Osteoblast (primary cell): Measurements from ENCODE around the gene ELK1. TPM values are rescaled to one million over a fixed set of nuclear protein-coding genes. Genes with fewer than 3 reads are reported as not detected.

ENCODE experiments used
- DNase-seq: peaks from one replicate; pipeline ENCODE4 v3.0.0; 2011; ENCODE audit warnings: low spot score, mixed read lengths; ENCODE audit not compliant: insufficient read length; ENCODE audit errors: missing footprints
- H2AFZ ChIP-seq: 2 replicates; pipeline ENCODE4 v1.6.0; 2011; ENCODE audit warnings: mild to moderate bottlenecking, low read length
- H3K27ac ChIP-seq: 2 replicates; pipeline ENCODE4 v1.5.1; 2011; ENCODE audit warnings: mild to moderate bottlenecking, low read depth, low read length, moderate library complexity
- H3K27me3 ChIP-seq: 2 replicates; pipeline ENCODE4 v1.6.0; 2012; ENCODE audit warnings: mild to moderate bottlenecking, control low read depth, inconsistent platforms, low read length, moderate library complexity; ENCODE audit not compliant: insufficient read depth
- H3K36me3 ChIP-seq: 2 replicates; pipeline ENCODE4 v1.5.1; 2011; ENCODE audit warnings: mild to moderate bottlenecking, low read length, control low read depth, moderate library complexity; ENCODE audit not compliant: insufficient read depth
- H3K4me1 ChIP-seq: 2 replicates; pipeline ENCODE4 v1.5.1; 2011; ENCODE audit warnings: mild to moderate bottlenecking, low read length, control low read depth, moderate library complexity; ENCODE audit not compliant: insufficient read depth
- H3K4me2 ChIP-seq: 2 replicates; pipeline ENCODE4 v1.6.0; 2011; ENCODE audit warnings: mild to moderate bottlenecking, low read length; ENCODE audit not compliant: insufficient read depth
- H3K4me3 ChIP-seq: fragments of 200-600 bp; sonication (generic); 3 replicates; pipeline ENCODE4 v1.5.1; 2012; ENCODE audit warnings: mild to moderate bottlenecking, low read length, inconsistent platforms; ENCODE audit not compliant: insufficient read depth
- H3K79me2 ChIP-seq: 2 replicates; pipeline ENCODE4 v1.6.0; 2012; ENCODE audit warnings: mild to moderate bottlenecking, low read length, control low read depth, inconsistent platforms; ENCODE audit not compliant: insufficient read depth
- H3K9me3 ChIP-seq: 2 replicates; pipeline ENCODE4 v1.5.1; 2011; ENCODE audit warnings: low read depth, low read length, control low read depth
- H4K20me1 ChIP-seq: 2 replicates; pipeline ENCODE4 v1.6.0; 2012; ENCODE audit warnings: mild to moderate bottlenecking, low read length, control low read depth; ENCODE audit not compliant: insufficient read depth
- total RNA-seq: library from RNA; depleted of rRNA; stranded (reverse); fragments of >200 nt; gene quantifications from 2 replicates; pipeline ENCODE4 v1.2.3, GENCODE V29; 2012
- TF ChIP-seq, protein P1 (sequence below): IDR thresholded peaks from 2 replicates; pipeline ENCODE4 v1.5.1; 2011; ENCODE audit warnings: mild to moderate bottlenecking, low read depth, low read length, moderate library complexity; ENCODE audit errors: extremely low read depth

Gene ELK1
- total RNA-seq, 1 donor, result 37.6 TPM

- peak; percentile 90 for DNase-seq
- TF ChIP-seq, protein P1, sequence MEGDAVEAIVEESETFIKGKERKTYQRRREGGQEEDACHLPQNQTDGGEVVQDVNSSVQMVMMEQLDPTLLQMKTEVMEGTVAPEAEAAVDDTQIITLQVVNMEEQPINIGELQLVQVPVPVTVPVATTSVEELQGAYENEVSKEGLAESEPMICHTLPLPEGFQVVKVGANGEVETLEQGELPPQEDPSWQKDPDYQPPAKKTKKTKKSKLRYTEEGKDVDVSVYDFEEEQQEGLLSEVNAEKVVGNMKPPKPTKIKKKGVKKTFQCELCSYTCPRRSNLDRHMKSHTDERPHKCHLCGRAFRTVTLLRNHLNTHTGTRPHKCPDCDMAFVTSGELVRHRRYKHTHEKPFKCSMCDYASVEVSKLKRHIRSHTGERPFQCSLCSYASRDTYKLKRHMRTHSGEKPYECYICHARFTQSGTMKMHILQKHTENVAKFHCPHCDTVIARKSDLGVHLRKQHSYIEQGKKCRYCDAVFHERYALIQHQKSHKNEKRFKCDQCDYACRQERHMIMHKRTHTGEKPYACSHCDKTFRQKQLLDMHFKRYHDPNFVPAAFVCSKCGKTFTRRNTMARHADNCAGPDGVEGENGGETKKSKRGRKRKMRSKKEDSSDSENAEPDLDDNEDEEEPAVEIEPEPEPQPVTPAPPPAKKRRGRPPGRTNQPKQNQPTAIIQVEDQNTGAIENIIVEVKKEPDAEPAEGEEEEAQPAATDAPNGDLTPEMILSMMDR, result no peak
- Histone ChIP-seq H3K9me3 (no peaks in the 10 kb centered on the region), H4K20me1 (no peaks in the 10 kb centered on the region), H3K4me3 (peak within 1 kb of the TSS; percentile 80), H3K36me3 (peaks cover 16% of the 10 kb centered on the region), H3K27ac (peak within 1 kb of the TSS; percentile 96), H3K4me1 (peaks cover 12% of the 10 kb centered on the region), H3K4me2 (peak within 1 kb of the TSS; percentile 83), H3K27me3 (no peaks in the 10 kb centered on the region), H2AFZ (peak within 1 kb of the TSS; percentile 63), H3K79me2 (peaks cover 10% of the 10 kb centered on the region)
These were observed 8.5 kb upstream of the ELK1 start, which contains the start of gene UXT for GRCh38 chrX:47658684-47659420. UXT (minus strand) TSS chrX:47659180; CDS start chrX:47658927, 253 bp downstream.

GRCh38 chrX:47658301-47658683 lies 7.9 kb upstream of the ELK1 start:
- H3K4me1 ChIP-seq, result peaks cover 12% of the 10 kb centered on the region
- TF ChIP-seq, protein P1, result no peak
- no peak for DNase-seq
- peak overlapping the region; percentile 80 for H3K4me3 ChIP-seq
- H4K20me1 ChIP-seq, result no peaks in the 10 kb centered on the region
- peak overlapping the region; percentile 96 for H3K27ac ChIP-seq
- H3K9me3 ChIP-seq, result no peaks in the 10 kb centered on the region
- peak overlapping the region; percentile 83 for H3K4me2 ChIP-seq
- no peaks in the 10 kb centered on the region for H3K27me3 ChIP-seq
- H3K36me3 ChIP-seq, result peaks cover 20% of the 10 kb centered on the region
- peaks cover 10% of the 10 kb centered on the region for H3K79me2 ChIP-seq
- peak overlapping the region; percentile 63 for H2AFZ ChIP-seq

DNA sequence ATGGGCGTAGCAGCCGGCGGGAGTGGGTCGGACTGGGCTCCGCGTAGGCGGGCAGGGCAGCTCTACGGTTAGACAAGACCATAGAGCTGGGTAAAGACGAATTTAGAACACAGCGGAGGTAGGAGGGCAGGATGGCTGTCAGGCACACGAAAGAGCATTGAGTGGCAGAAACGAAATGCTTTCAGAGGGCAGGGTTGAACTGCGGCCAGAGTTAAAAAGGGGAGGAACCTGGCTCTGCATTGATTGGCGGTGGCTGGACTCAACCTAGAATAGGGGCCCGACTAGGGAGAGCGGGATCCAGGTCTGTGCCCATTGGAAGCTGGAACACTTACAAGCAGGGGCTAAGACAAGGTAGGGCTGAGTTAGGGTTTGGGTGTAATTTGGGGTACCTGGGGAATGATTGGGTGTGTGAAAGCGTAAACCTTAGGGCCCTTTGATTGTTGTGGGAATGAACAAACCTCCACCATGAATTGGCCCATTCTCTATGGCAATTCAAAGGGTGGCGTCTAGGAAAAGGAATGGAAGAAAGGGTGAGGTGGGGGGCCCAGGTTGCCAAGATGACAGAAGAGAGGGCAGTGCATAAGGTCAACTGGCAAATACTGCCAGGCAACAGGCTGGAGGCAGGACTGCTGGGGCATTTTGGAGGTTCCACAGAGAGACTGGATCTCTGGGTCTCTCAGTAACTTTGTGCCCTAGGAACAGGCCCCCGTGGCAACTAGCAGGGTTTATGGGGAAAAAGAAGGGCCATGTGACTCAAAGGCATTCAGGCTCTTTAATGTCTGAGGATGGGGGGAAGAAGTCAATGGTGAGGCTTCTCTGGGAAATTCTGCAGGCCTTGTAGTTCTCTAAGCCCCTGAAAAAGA lies 911 bp upstream of the ELK1 start:
- Histone ChIP-seq H3K4me2 (peak overlapping the region; percentile 70), H3K36me3 (peaks cover 18% of the 10 kb centered on the region), H3K27ac (peak overlapping the region; percentile 73), H4K20me1 (peaks cover 3% of the 10 kb centered on the region), H3K9me3 (no peaks in the 10 kb centered on the region), H3K27me3 (no peaks in the 10 kb centered on the region), H3K4me3 (peak overlapping the region; percentile 59), H3K79me2 (peaks cover 36% of the 10 kb centered on the region), H3K4me1 (peaks cover 13% of the 10 kb centered on the region), H2AFZ (peak overlapping the region; percentile 69)
- TF ChIP-seq, protein P1, result no peak
- no peak for DNase-seq

DNA sequence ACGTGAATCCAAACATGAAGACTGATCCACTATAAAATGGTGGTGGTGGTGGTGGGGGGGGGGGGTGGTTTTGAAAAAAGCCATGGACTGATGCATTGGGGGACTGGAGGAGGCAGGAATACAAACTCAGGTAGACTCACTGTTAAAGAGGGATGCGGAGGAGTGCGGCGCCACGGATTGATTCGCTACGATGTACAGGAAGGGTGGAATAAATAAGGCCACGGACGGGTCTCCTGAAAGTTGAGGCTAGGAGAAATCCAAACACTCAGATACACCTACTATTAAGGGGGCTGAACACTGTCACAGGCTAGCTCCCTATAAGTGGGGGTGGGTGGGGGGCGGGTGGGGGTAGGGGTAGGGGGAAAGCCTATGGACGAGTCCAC lies 591 bp downstream of the ELK1 start:
- DNase-seq, result no peak
- peaks cover 8% of the 10 kb centered on the region for H3K36me3 ChIP-seq
- H3K79me2 ChIP-seq, result peaks cover 48% of the 10 kb centered on the region
- peak overlapping the region; percentile 82 for H3K4me3 ChIP-seq
- peaks cover 13% of the 10 kb centered on the region for H3K4me1 ChIP-seq
- peak overlapping the region; percentile 88 for H3K4me2 ChIP-seq
- H3K27ac ChIP-seq, result peak overlapping the region; percentile 87
- H3K9me3 ChIP-seq, result no peaks in the 10 kb centered on the region
- peaks cover 11% of the 10 kb centered on the region for H4K20me1 ChIP-seq
- TF ChIP-seq, protein P1, result no peak
- no peak overlapping the region for H2AFZ ChIP-seq
- no peaks in the 10 kb centered on the region for H3K27me3 ChIP-seq
